ENCODE measurements around the gene ALG12.

DNA sequence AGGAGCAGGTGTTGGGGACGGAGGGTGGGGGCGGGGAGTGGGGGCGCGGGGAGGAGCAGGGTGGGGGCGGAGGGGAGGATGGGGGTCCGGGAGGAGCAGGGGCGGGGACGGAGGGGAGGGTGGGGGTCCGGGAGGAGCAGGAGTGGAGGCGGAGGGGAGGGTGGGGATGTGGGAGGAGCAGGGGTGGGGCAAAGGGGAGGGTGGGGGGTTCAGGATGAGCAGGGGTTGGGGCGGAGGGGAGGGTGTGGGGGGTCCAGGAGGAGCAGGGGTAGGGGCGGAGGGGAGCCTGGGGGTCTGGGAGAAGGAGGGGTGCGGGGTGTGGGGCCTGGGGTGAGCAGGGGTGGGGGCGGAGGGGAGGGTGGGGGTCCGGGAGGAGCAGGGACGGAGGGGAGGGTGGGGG, 17.3 kb upstream of the ALG12 start:
- TF ChIP-seq, protein P1, sequence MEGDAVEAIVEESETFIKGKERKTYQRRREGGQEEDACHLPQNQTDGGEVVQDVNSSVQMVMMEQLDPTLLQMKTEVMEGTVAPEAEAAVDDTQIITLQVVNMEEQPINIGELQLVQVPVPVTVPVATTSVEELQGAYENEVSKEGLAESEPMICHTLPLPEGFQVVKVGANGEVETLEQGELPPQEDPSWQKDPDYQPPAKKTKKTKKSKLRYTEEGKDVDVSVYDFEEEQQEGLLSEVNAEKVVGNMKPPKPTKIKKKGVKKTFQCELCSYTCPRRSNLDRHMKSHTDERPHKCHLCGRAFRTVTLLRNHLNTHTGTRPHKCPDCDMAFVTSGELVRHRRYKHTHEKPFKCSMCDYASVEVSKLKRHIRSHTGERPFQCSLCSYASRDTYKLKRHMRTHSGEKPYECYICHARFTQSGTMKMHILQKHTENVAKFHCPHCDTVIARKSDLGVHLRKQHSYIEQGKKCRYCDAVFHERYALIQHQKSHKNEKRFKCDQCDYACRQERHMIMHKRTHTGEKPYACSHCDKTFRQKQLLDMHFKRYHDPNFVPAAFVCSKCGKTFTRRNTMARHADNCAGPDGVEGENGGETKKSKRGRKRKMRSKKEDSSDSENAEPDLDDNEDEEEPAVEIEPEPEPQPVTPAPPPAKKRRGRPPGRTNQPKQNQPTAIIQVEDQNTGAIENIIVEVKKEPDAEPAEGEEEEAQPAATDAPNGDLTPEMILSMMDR (conservative IDR thresholded peaks at IDR 0.05; ENCODE audit: low read depth, low read length): no peak
- TF ChIP-seq EZH2 (IDR thresholded peaks at IDR 0.05; ENCODE audit: borderline replicate concordance, low read depth, low read length, poor library complexity, severe bottlenecking): no peak
